NCI-H146 (cell line): Measurements from ENCODE around the gene NDUFB3.

Source experiments
- DNase-seq: peaks from one replicate; lab custom pipeline; 2025; lab: John Stamatoyannopoulos, UW

Gene NDUFB3

DNA sequence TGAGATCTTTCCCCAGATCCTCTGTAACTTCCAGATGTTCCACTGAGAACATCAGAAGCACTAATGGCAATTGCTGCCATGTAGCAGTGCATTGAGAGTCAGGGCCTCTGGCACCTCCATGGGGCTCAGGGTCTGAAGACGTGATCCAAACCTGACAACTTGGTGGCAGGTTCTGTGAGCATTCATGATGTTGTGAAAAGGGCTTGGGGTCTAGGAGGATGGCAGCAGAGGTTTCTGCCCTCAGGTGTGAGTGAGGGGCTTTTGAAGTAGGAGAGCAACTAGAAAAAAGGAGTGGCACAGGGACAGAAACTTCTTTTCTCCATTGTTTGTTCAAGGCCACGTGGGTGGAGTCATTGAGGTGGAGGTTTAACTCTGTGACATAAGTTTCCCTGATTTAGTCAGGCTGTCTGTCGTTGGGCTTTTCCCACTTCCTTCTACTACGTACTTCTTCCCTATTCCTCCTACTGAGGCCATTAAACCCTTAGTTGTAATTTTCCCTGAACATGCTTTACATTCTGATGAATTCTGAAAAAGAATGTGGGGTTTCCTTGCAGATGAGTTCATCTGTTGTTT, 57.2 kb downstream of the NDUFB3 start:
- DNase-seq = no peak

GRCh38 chr2:201130524-201131186, 58.9 kb downstream of the NDUFB3 start:
- DNase-seq = no peak

- no peak for DNase-seq
Observed at GRCh38 chr2:201132518-201132917, 60.7 kb downstream of the NDUFB3 start.
